ENCODE measurements around the gene EPHB4. TPM values are rescaled to one million over a fixed set of nuclear protein-coding genes. Genes with fewer than 3 reads are reported as not detected.

Gene EPHB4
- total and polyA plus RNA-seq, 2 donors (not counting 3 experiments of a cell fraction or from before 2014, with no cell fraction given) = 193 to 274 TPM

DNA sequence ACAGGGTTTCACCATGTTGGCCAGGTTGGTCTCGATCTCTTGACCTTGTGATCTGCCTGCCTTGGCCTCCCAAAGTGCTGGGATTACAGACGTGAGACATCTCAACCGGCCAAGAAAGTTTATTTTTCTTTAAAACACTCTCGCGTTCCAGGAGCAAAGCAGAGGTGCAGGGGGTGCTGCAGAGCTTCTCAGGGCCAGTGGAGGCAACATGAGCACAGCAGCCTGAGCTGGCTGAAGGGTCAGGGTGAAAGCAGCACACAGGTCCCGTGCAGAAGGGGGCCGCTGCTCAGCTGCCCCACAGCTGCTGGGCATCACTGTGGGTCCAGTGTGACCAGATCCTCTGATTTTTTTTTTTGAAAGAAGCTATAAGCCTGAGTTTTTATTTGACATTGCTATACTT is 46.1 kb downstream of the EPHB4 start:
- no peak overlapping the region for H2AFZ ChIP-seq (ENCODE audit: low read depth, low read length)
- BruUV-seq (replicated peaks) = no TSS peak
- no peaks in the 10 kb centered on the region for H3K27me3 ChIP-seq (ENCODE audit: control insufficient read depth in 2 of 2, insufficient read depth in 2 of 2, low read length in 2 of 2)
- H3K4me2 ChIP-seq (ENCODE audit: insufficient read depth, low read length) = no peak overlapping the region
- dilution Hi-C loops (cut with MboI; ENCODE audit: extremely low pct_ligation_motif_present, low sequenced_read_pairs) = no loop called here
- intact Hi-C loops (cut with micrococcal nuclease) = no loop called here
- no peak overlapping the region for H3K9ac ChIP-seq (replicated peaks; ENCODE audit: extremely low read depth, insufficient read depth, low read length)
- no peak overlapping the region for H3K27ac ChIP-seq (ENCODE audit: insufficient read depth, low read depth, low read length)
- no peaks in the 10 kb centered on the region for H3K79me2 ChIP-seq (ENCODE audit: control insufficient read depth, insufficient read depth, low read length)
- no peaks in the 10 kb centered on the region for H3K4me1 ChIP-seq (ENCODE audit: control insufficient read depth, extremely low read depth, insufficient read depth, low read length)
- TF ChIP-seq POLR2A (IDR thresholded peaks at IDR 0.05; ENCODE audit: low read depth, low read length) (no peak), FOS (IDR thresholded peaks at IDR 0.05; ENCODE audit: borderline replicate concordance, insufficient read depth, low read length) (no peak)
- TF ChIP-seq, protein P1, sequence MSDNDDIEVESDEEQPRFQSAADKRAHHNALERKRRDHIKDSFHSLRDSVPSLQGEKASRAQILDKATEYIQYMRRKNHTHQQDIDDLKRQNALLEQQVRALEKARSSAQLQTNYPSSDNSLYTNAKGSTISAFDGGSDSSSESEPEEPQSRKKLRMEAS (IDR thresholded peaks at IDR 0.05; ENCODE audit: insufficient read depth, insufficient read length) = no peak
- TF ChIP-seq, protein P2, sequence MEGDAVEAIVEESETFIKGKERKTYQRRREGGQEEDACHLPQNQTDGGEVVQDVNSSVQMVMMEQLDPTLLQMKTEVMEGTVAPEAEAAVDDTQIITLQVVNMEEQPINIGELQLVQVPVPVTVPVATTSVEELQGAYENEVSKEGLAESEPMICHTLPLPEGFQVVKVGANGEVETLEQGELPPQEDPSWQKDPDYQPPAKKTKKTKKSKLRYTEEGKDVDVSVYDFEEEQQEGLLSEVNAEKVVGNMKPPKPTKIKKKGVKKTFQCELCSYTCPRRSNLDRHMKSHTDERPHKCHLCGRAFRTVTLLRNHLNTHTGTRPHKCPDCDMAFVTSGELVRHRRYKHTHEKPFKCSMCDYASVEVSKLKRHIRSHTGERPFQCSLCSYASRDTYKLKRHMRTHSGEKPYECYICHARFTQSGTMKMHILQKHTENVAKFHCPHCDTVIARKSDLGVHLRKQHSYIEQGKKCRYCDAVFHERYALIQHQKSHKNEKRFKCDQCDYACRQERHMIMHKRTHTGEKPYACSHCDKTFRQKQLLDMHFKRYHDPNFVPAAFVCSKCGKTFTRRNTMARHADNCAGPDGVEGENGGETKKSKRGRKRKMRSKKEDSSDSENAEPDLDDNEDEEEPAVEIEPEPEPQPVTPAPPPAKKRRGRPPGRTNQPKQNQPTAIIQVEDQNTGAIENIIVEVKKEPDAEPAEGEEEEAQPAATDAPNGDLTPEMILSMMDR (IDR thresholded peaks at IDR 0.05; ENCODE audit: extremely low read depth in 1 of 2, insufficient read depth in 1 of 2, low read depth in 1 of 2, low read length in 2 of 2) = no peak
- no peaks in the 10 kb centered on the region for H3K36me3 ChIP-seq (ENCODE audit: control insufficient read depth in 2 of 2, extremely low read depth in 1 of 2, insufficient read depth in 2 of 2, low read length in 2 of 2)
- DNase-seq (ENCODE audit: low read depth, low spot score) = no peak
- no peaks in the 10 kb centered on the region for H3K9me3 ChIP-seq (replicated peaks; ENCODE audit: control insufficient read depth, insufficient read depth, low read length)
- H3K9me1 ChIP-seq (replicated peaks; ENCODE audit: control insufficient read depth, extremely low read depth, insufficient read depth, low read length) = no peaks in the 10 kb centered on the region
- CTCF ChIA-PET = interaction anchor here (0.8 to 1.5 kb wide), 3 partner anchors 56 to 76 kb away, joined by 3 to 4 read pairs (median 4); partner anchors contain the start of genes POP7 and SLC12A9
- POLR2A ChIA-PET = interaction anchor here (0.6 kb wide), 1 partner anchor 22 kb away, joined by 3 read pairs; no protein-coding TSS in a partner anchor
- FAIRE-seq = no peak
- H4K20me1 ChIP-seq (replicated peaks; ENCODE audit: control insufficient read depth, extremely low read depth, insufficient read depth, low read length) = no peaks in the 10 kb centered on the region
- H3K4me3 ChIP-seq (replicated peaks in 1 of 3; ENCODE audit: insufficient read depth in 1 of 3, low read depth in 1 of 3, low read length in 3 of 3) = no peak overlapping the region

DNA sequence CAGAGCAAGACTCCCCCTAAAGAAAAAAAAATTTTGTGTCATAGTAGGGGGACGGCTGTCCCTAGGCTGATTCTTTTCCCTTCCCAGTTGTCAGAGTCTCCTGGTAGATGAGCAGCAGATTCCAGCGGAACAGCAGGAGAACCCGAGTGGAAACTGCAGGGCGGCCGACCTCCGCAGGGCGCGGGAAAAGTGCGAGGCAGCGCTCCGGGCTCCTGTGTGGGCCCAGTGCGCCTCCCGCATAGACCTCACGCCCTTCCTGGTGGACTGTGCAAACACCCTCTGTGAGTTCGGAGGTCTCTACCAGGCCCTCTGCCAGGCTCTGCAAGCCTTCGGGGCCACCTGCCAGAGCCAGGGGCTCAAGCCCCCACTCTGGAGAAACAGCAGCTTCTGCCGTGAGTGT is 48.0 kb downstream of the EPHB4 start:
- no peak overlapping the region for H3K4me3 ChIP-seq (replicated peaks in 1 of 3; ENCODE audit: insufficient read depth in 1 of 3, low read depth in 1 of 3, low read length in 3 of 3)
- no peaks in the 10 kb centered on the region for H4K20me1 ChIP-seq (replicated peaks; ENCODE audit: control insufficient read depth, extremely low read depth, insufficient read depth, low read length)
- H3K9ac ChIP-seq (replicated peaks; ENCODE audit: extremely low read depth, insufficient read depth, low read length) = no peak overlapping the region
- no peaks in the 10 kb centered on the region for H3K4me1 ChIP-seq (ENCODE audit: control insufficient read depth, extremely low read depth, insufficient read depth, low read length)
- H3K9me1 ChIP-seq (replicated peaks; ENCODE audit: control insufficient read depth, extremely low read depth, insufficient read depth, low read length) = no peaks in the 10 kb centered on the region
- H3K36me3 ChIP-seq (ENCODE audit: control insufficient read depth in 2 of 2, extremely low read depth in 1 of 2, insufficient read depth in 2 of 2, low read length in 2 of 2) = no peaks in the 10 kb centered on the region
- H2AFZ ChIP-seq (ENCODE audit: low read depth, low read length) = no peak overlapping the region
- intact Hi-C loops (cut with micrococcal nuclease) = no loop called here
- FAIRE-seq (no peak), DNase-seq (ENCODE audit: low read depth, low spot score) (no peak)
- dilution Hi-C loops (cut with MboI; ENCODE audit: extremely low pct_ligation_motif_present, low sequenced_read_pairs) = no loop called here
- ChIA-PET CTCF (interaction anchor here (0.6 kb wide), 1 partner anchor 12 kb away, joined by 4 read pairs; no protein-coding TSS in a partner anchor), POLR2A (no interaction called here)
- no peak overlapping the region for H3K27ac ChIP-seq (ENCODE audit: insufficient read depth, low read depth, low read length)
- TF ChIP-seq, protein P2 (IDR thresholded peaks at IDR 0.05; ENCODE audit: extremely low read depth in 1 of 2, insufficient read depth in 1 of 2, low read depth in 1 of 2, low read length in 2 of 2) = no peak
- no peak for TF ChIP-seq FOS (IDR thresholded peaks at IDR 0.05; ENCODE audit: borderline replicate concordance, insufficient read depth, low read length)
- TF ChIP-seq JUN (IDR thresholded peaks at IDR 0.05; ENCODE audit: borderline replicate concordance, insufficient read depth, insufficient read length, low read depth) = no peak
- TF ChIP-seq EZH2 (IDR thresholded peaks at IDR 0.05; ENCODE audit: borderline replicate concordance, low read depth, low read length, severe bottlenecking) = no peak
- no peaks in the 10 kb centered on the region for H3K9me3 ChIP-seq (replicated peaks; ENCODE audit: control insufficient read depth, insufficient read depth, low read length)
- no peaks in the 10 kb centered on the region for H3K79me2 ChIP-seq (ENCODE audit: control insufficient read depth, insufficient read depth, low read length)
- H3K4me2 ChIP-seq (ENCODE audit: insufficient read depth, low read length) = no peak overlapping the region
- BruUV-seq (replicated peaks) = no TSS peak
- no peaks in the 10 kb centered on the region for H3K27me3 ChIP-seq (ENCODE audit: control insufficient read depth in 2 of 2, insufficient read depth in 2 of 2, low read length in 2 of 2)

Data from endothelial cell of umbilical vein (primary cell).